Caco-2 (cell line): ENCODE data around the gene PRDM15. TPM values are rescaled to one million over a fixed set of nuclear protein-coding genes. Genes with fewer than 3 reads are reported as not detected.

Source experiments
- BruUV-seq: library from RNA; stranded (reverse); fragments of 400-500 nt; replicated peaks from 2 replicates; lab custom pipeline; 2021; lab: Mats Ljungman, UMichigan
- CTCF ChIA-PET: fragments of 300-600 bp; sonication (Branson Sonifier 250); formaldehyde crosslinking; loops from one replicate; lab custom pipeline; 2022; ENCODE audit warnings: antibody characterized with exemption; lab: Charles Lee
- POLR2A ChIA-PET: fragments of 300-600 bp; sonication (Branson Sonifier 250); formaldehyde crosslinking; loops from one replicate; lab custom pipeline; 2022; ENCODE audit warnings: antibody characterized with exemption; lab: Charles Lee
- DNase-seq, 2 experiments: peaks; one replicate each; pipeline versions ENCODE4 v3.0.0 to v3.0.0-alpha.2; 2020 to 2022
- H3K27me3 ChIP-seq: replicated peaks from 2 replicates; pipeline ENCODE4 v1.6.0; 2011; ENCODE audit warnings: low read length; ENCODE audit not compliant: control insufficient read depth, insufficient read depth
- H3K36me3 ChIP-seq: 2 replicates; pipeline ENCODE4 v1.5.1; 2011; ENCODE audit warnings: low read length; ENCODE audit not compliant: control insufficient read depth, insufficient read depth
- H3K4me1 ChIP-seq: fragments of 250-450 bp; sonication (Bioruptor Pico); 2 replicates; pipeline ENCODE4 v1.5.1; 2020; ENCODE audit warnings: mild to moderate bottlenecking
- H3K4me3 ChIP-seq: 2 replicates; pipeline ENCODE4 v1.5.1; 2011; ENCODE audit warnings: low read depth, mild to moderate bottlenecking, control low read depth, low read length
- H3K9me3 ChIP-seq: fragments of 250-450 bp; sonication (Bioruptor Pico); 2 replicates; pipeline ENCODE4 v1.5.1; 2020; ENCODE audit warnings: mild to moderate bottlenecking, moderate library complexity
- H3K27ac Mint-ChIP-seq: one replicate; pipeline ENCODE4 v1.8.0; 2022; ENCODE audit warnings: mixed read lengths; ENCODE audit not compliant: unreplicated experiment
- H3K27me3 Mint-ChIP-seq: one replicate; pipeline ENCODE4 v1.8.0; 2022; ENCODE audit warnings: mixed read lengths; ENCODE audit not compliant: insufficient read depth, unreplicated experiment
- H3K36me3 Mint-ChIP-seq: one replicate; pipeline ENCODE4 v1.8.0; 2022; ENCODE audit warnings: mild to moderate bottlenecking, mixed read lengths; ENCODE audit not compliant: insufficient read depth, unreplicated experiment
- H3K4me1 Mint-ChIP-seq: one replicate; pipeline ENCODE4 v1.8.0; 2022; ENCODE audit warnings: low read depth, mixed read lengths; ENCODE audit not compliant: unreplicated experiment
- H3K4me3 Mint-ChIP-seq: one replicate; pipeline ENCODE4 v1.8.0; 2022; ENCODE audit warnings: mild to moderate bottlenecking, moderate library complexity, mixed read lengths; ENCODE audit not compliant: unreplicated experiment
- H3K9me3 Mint-ChIP-seq: one replicate; pipeline ENCODE4 v1.8.0; 2022; ENCODE audit warnings: mixed read lengths; ENCODE audit not compliant: unreplicated experiment
- CTCF ChIP-seq, 2 experiments: fragments of 200-600 bp in 1 of 2; IDR thresholded peaks; 1 replicate in 1 of 2; 2 replicates in 1 of 2; pipeline versions ENCODE4 v1.5.1 to v1.8.0; 2011 to 2022; ENCODE audit warnings: antibody characterized with exemption in 1 of 2, control low read depth in 1 of 2, inconsistent platforms in 1 of 2, low read depth in 1 of 2, low read length in 1 of 2, mild to moderate bottlenecking in 1 of 2, moderate library complexity in 1 of 2; ENCODE audit not compliant: insufficient read depth in 1 of 2, severe bottlenecking in 1 of 2, unreplicated experiment in 1 of 2
- intact Hi-C: fragments of 100-400 bp; cut with micrococcal nuclease; formaldehyde crosslinking; loops from one replicate; pipeline ENCODE4 v1.10.0; 2022; ENCODE audit not compliant: unreplicated experiment
- total RNA-seq: library from RNA; stranded (reverse); gene quantifications from 2 replicates; pipeline ENCODE4 v1.2.3, GENCODE V29; 2022

Gene PRDM15
- total RNA-seq, 1 experiment from 2014 or later = 5.6 TPM

GRCh38 chr21:41810597-41810932 is 68.6 kb downstream of the PRDM15 start:
- H3K4me1 Mint-ChIP-seq = no peaks in the 10 kb centered on the region
- BruUV-seq = no TSS peak
- no peak for TF ChIP-seq CTCF (IDR thresholded peaks at IDR 0.05; ENCODE audit: insufficient read depth in 1 of 2, low read depth in 1 of 2, low read length in 1 of 2, severe bottlenecking in 1 of 2, unreplicated experiment in 1 of 2)
- H3K36me3 Mint-ChIP-seq = peaks cover 6% of the 10 kb centered on the region
- peaks cover 17% of the 10 kb centered on the region for H3K9me3 Mint-ChIP-seq
- no peaks in the 10 kb centered on the region for H3K9me3 ChIP-seq
- no peaks in the 10 kb centered on the region for H3K4me1 ChIP-seq
- no peak overlapping the region for H3K27ac Mint-ChIP-seq
- H3K36me3 ChIP-seq = no peaks in the 10 kb centered on the region
- ChIA-PET POLR2A (no interaction called here), CTCF (no interaction called here)
- no peak for DNase-seq
- no peaks in the 10 kb centered on the region for H3K27me3 Mint-ChIP-seq
- no peak overlapping the region for H3K4me3 Mint-ChIP-seq
- intact Hi-C loops = no loop called here
- no peak overlapping the region for H3K4me3 ChIP-seq
- H3K27me3 ChIP-seq = no peaks in the 10 kb centered on the region

DNA sequence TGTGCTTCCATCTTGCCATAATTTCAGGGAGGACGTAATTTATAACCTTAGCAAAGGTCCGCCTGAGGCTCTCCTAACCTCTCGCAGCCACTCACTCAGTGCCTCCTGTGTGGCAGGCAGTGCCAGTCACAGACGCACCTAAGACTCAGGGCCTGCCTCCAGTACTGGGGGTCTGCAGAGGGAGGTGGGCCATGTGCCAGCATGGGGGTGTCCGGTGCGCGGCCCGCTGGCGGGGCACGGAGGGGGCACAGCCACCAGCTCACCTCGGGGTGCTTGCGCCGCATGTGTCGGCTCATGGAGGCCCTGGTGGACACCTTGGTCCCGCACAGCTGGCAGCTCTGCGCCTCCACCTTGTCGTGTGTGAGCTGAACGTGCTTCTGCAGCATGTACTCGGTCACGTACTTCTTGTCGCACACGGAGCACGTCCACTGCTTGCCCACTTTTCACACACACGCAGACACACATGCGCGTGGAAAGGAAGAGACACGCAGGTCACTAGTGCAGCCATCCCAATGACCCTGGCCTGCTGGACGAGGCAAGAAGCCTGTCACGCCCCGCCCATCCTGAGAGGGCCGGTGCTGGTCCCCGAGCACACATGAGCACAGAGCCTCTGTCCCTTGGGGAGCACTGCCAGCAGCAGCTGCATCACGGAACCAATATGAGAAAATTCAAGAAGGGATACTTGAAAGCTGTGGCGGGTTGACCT is 69.1 kb downstream of the PRDM15 start:
- no peaks in the 10 kb centered on the region for H3K27me3 Mint-ChIP-seq
- no TSS peak for BruUV-seq
- no peaks in the 10 kb centered on the region for H3K36me3 ChIP-seq
- intact Hi-C loops = no loop called here
- H3K4me1 Mint-ChIP-seq = no peaks in the 10 kb centered on the region
- DNase-seq = no peak
- peaks cover 17% of the 10 kb centered on the region for H3K9me3 Mint-ChIP-seq
- no peaks in the 10 kb centered on the region for H3K9me3 ChIP-seq
- no peaks in the 10 kb centered on the region for H3K4me1 ChIP-seq
- peaks cover 6% of the 10 kb centered on the region for H3K36me3 Mint-ChIP-seq
- CTCF ChIA-PET = no interaction called here
- no peaks in the 10 kb centered on the region for H3K27me3 ChIP-seq
- no peak for TF ChIP-seq CTCF (IDR thresholded peaks at IDR 0.05; ENCODE audit: insufficient read depth in 1 of 2, low read depth in 1 of 2, low read length in 1 of 2, severe bottlenecking in 1 of 2, unreplicated experiment in 1 of 2)
- POLR2A ChIA-PET = no interaction called here
- no peak overlapping the region for H3K4me3 Mint-ChIP-seq
- no peak overlapping the region for H3K4me3 ChIP-seq
- no peak overlapping the region for H3K27ac Mint-ChIP-seq

- no peaks in the 10 kb centered on the region for H3K27me3 Mint-ChIP-seq
- Histone ChIP-seq H3K36me3 (no peaks in the 10 kb centered on the region), H3K4me1 (no peaks in the 10 kb centered on the region), H3K4me3 (no peak overlapping the region), H3K9me3 (no peaks in the 10 kb centered on the region), H3K27me3 (no peaks in the 10 kb centered on the region)
- H3K4me3 Mint-ChIP-seq = no peak overlapping the region
- no TSS peak for BruUV-seq
- H3K36me3 Mint-ChIP-seq = peaks cover 6% of the 10 kb centered on the region
- intact Hi-C loops = no loop called here
- CTCF ChIA-PET = no interaction called here
- POLR2A ChIA-PET = no interaction called here
- no peaks in the 10 kb centered on the region for H3K4me1 Mint-ChIP-seq
- no peak for DNase-seq
- H3K27ac Mint-ChIP-seq = no peak overlapping the region
- TF ChIP-seq CTCF (IDR thresholded peaks at IDR 0.05; ENCODE audit: insufficient read depth in 1 of 2, low read depth in 1 of 2, low read length in 1 of 2, severe bottlenecking in 1 of 2, unreplicated experiment in 1 of 2) = no peak
- peaks cover 17% of the 10 kb centered on the region for H3K9me3 Mint-ChIP-seq
These were observed 70.3 kb downstream of the PRDM15 start for GRCh38 chr21:41808846-41809245.
